ENCODE results near the gene DCD.
A peak's percentile ranks its signal among the peaks of the same experiment; 100 is the strongest.

DCD gene

GRCh38 chr12:54601841-54602240, 46.3 kb downstream of the DCD start:
- POLR2A ChIA-PET, result no interaction called here
- CTCF ChIA-PET, result interaction anchor here (0.8 to 1.5 kb wide), 4 partner anchors 14 to 57 kb away, joined by 3 to 5 read pairs (median 3); no protein-coding TSS in a partner anchor
- DNase-seq (ENCODE audit: extremely low spot score), result no peak
- TF ChIP-seq, protein P1, sequence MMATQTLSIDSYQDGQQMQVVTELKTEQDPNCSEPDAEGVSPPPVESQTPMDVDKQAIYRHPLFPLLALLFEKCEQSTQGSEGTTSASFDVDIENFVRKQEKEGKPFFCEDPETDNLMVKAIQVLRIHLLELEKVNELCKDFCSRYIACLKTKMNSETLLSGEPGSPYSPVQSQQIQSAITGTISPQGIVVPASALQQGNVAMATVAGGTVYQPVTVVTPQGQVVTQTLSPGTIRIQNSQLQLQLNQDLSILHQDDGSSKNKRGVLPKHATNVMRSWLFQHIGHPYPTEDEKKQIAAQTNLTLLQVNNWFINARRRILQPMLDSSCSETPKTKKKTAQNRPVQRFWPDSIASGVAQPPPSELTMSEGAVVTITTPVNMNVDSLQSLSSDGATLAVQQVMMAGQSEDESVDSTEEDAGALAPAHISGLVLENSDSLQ (IDR thresholded peaks at IDR 0.05), result no peak
- TF ChIP-seq TARDBP (IDR thresholded peaks at IDR 0.05), result no peak
- no peak for TF ChIP-seq ELF4 (IDR thresholded peaks at IDR 0.05)
- no peak for TF ChIP-seq NFRKB (IDR thresholded peaks at IDR 0.05)
- TF ChIP-seq SUZ12 (IDR thresholded peaks at IDR 0.05), result no peak
- no peak for TF ChIP-seq FOXK2 (IDR thresholded peaks at IDR 0.05)
- no peak for TF ChIP-seq ARNT (IDR thresholded peaks at IDR 0.05)
- no peak for TF ChIP-seq FOXA1 (IDR thresholded peaks at IDR 0.05)
- TF ChIP-seq ZNF384 (IDR thresholded peaks at IDR 0.05), result no peak
- TF ChIP-seq SP1 (IDR thresholded peaks at IDR 0.05), result no peak
- TF ChIP-seq FOXM1 (IDR thresholded peaks at IDR 0.05; ENCODE audit: borderline replicate concordance), result no peak
- no peak for TF ChIP-seq CTBP1 (IDR thresholded peaks at IDR 0.05; ENCODE audit: borderline replicate concordance)

- TF ChIP-seq BHLHE40 (IDR thresholded peaks at IDR 0.05; ENCODE audit: borderline replicate concordance) (no peak), LEF1 (IDR thresholded peaks at IDR 0.05; ENCODE audit: borderline replicate concordance) (no peak), NFRKB (IDR thresholded peaks at IDR 0.05) (no peak), ARNT (IDR thresholded peaks at IDR 0.05) (no peak), FOXM1 (IDR thresholded peaks at IDR 0.05; ENCODE audit: borderline replicate concordance) (no peak), FOXA1 (IDR thresholded peaks at IDR 0.05) (no peak), FOXK2 (IDR thresholded peaks at IDR 0.05) (no peak), HDGF (IDR thresholded peaks at IDR 0.05; ENCODE audit: borderline replicate concordance) (no peak), SP1 (IDR thresholded peaks at IDR 0.05) (no peak)
- no peak for DNase-seq (ENCODE audit: extremely low spot score)
- ChIA-PET POLR2A (interaction anchor here (1.2 kb wide), 1 partner anchor 20 kb away, joined by 3 read pairs; no protein-coding TSS in a partner anchor), CTCF (interaction anchor here (1.2 kb wide), 1 partner anchor 72 kb away, joined by 4 read pairs; no protein-coding TSS in a partner anchor)
These were observed 49.2 kb downstream of the DCD start for GRCh38 chr12:54598970-54599369.

- CTCF ChIA-PET, result interaction anchor here (0.6 to 2.5 kb wide), 10 partner anchors 9 to 362 kb away, joined by 3 to 7 read pairs (median 4); partner anchors contain the start of gene PDE1B
- peak; percentile 74 for DNase-seq (ENCODE audit: extremely low spot score)
These were observed 51.6 kb downstream of the DCD start for GRCh38 chr12:54596526-54596946.

DNA sequence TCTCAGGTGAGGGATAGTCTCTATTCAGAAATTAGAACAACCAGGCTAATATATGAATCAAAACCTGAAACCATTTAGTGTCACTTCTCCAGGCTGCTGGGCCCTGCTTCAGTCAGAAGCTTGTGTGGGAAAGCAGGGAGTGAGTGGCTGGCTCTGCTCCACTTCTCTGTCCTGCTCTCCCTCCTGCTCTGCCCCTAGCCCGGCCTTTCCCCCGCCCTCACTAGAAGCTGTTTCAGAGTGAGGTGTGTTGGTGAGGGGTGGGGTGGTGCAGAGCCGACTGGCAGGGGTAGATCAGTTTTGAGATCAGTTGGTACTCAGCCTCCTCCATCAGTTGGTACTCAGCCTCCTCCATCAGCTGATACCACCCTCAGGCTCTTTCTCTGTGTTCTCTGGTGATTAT, 52.7 kb downstream of the DCD start:
- TF ChIP-seq BHLHE40 (IDR thresholded peaks at IDR 0.05; ENCODE audit: borderline replicate concordance) (no peak), TARDBP (IDR thresholded peaks at IDR 0.05) (no peak)
- ChIA-PET POLR2A (no interaction called here), CTCF (interaction anchor here (0.9 to 2.5 kb wide), 4 partner anchors 29 to 68 kb away, joined by 3 to 7 read pairs (median 4); partner anchors contain the start of gene PDE1B)
- no peak for DNase-seq (ENCODE audit: extremely low spot score)

More at GRCh38 chr12:54596526-54596946, 51.6 kb downstream of the DCD start:
- POLR2A ChIA-PET, result interaction anchor here (0.6 to 0.8 kb wide), 2 partner anchors 12 to 16 kb away, joined by 3 read pairs; no protein-coding TSS in a partner anchor
- TF ChIP-seq FOXA1 (IDR thresholded peaks at IDR 0.05) (no peak), FOXK2 (IDR thresholded peaks at IDR 0.05) (no peak), SP1 (IDR thresholded peaks at IDR 0.05) (no peak), L3MBTL2 (conservative IDR thresholded peaks at IDR 0.05) (no peak), ELF4 (IDR thresholded peaks at IDR 0.05) (no peak), ARNT (IDR thresholded peaks at IDR 0.05) (no peak)
